ENCODE results near the gene CDC73. TPM values are rescaled to one million over a fixed set of nuclear protein-coding genes. Genes with fewer than 3 reads are reported as not detected.

The CDC73 gene
- total and polyA plus RNA-seq, 2 of the 13 experiments (the other 11 are each of a cell fraction or from before 2014, with no cell fraction given), result 20.2 to 26.3 TPM

DNA sequence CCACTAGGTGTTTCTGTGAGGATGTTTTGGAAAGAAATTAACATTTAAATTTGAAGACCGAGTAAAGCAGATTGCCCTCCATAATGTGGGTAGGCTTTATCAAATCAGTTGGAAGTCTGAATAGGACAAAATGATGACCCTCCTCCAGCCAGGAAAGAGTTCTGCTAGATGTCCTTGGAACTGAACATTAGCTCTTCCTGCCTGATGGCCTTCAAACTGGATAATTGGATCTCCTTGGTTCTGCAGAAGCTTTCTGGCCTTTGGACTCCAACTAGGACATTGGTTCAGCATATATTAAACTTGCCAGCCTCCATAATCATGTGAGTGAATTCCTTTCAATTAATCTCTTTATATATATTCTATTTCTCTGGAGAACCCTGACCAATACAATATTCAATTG is 12.2 kb upstream of the CDC73 start (continued):
- TF ChIP-seq, protein P1, sequence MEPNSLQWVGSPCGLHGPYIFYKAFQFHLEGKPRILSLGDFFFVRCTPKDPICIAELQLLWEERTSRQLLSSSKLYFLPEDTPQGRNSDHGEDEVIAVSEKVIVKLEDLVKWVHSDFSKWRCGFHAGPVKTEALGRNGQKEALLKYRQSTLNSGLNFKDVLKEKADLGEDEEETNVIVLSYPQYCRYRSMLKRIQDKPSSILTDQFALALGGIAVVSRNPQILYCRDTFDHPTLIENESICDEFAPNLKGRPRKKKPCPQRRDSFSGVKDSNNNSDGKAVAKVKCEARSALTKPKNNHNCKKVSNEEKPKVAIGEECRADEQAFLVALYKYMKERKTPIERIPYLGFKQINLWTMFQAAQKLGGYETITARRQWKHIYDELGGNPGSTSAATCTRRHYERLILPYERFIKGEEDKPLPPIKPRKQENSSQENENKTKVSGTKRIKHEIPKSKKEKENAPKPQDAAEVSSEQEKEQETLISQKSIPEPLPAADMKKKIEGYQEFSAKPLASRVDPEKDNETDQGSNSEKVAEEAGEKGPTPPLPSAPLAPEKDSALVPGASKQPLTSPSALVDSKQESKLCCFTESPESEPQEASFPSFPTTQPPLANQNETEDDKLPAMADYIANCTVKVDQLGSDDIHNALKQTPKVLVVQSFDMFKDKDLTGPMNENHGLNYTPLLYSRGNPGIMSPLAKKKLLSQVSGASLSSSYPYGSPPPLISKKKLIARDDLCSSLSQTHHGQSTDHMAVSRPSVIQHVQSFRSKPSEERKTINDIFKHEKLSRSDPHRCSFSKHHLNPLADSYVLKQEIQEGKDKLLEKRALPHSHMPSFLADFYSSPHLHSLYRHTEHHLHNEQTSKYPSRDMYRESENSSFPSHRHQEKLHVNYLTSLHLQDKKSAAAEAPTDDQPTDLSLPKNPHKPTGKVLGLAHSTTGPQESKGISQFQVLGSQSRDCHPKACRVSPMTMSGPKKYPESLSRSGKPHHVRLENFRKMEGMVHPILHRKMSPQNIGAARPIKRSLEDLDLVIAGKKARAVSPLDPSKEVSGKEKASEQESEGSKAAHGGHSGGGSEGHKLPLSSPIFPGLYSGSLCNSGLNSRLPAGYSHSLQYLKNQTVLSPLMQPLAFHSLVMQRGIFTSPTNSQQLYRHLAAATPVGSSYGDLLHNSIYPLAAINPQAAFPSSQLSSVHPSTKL (CRISPR knock-in tag; IDR thresholded peaks at IDR 0.05), result peak; percentile 71
- TF ChIP-seq DMAP1 (CRISPR knock-in tag; IDR thresholded peaks at IDR 0.05) (no peak), ETV5 (CRISPR knock-in tag; IDR thresholded peaks at IDR 0.05; ENCODE audit: borderline replicate concordance) (peak; percentile 59; the same call in 1 of the 2 replicates), EHMT2 (IDR thresholded peaks at IDR 0.05; ENCODE audit: borderline replicate concordance, low read depth, low read length) (0 out of 2 replicates have a peak, but pooled peaks have one; percentile 46), ZNF644 (CRISPR knock-in tag; IDR thresholded peaks at IDR 0.05; ENCODE audit: low read depth) (peak; percentile 84; the same call in 1 of the 2 replicates), GPBP1L1 (CRISPR knock-in tag; IDR thresholded peaks at IDR 0.05) (no peak), ZMYM3 (CRISPR knock-in tag; IDR thresholded peaks at IDR 0.05) (no peak), KDM4B (CRISPR knock-in tag; IDR thresholded peaks at IDR 0.05) (no peak), ZNF335 (CRISPR knock-in tag; IDR thresholded peaks at IDR 0.05) (peak; percentile 57; the same call in 1 of the 2 replicates), ISL2 (CRISPR knock-in tag; IDR thresholded peaks at IDR 0.05) (0 out of 2 replicates have a peak, but pooled peaks have one; percentile 36), SOX13 (IDR thresholded peaks at IDR 0.05) (peak; percentile 49; the same call in 1 of the 2 replicates), SOX13 (CRISPR knock-in tag; conservative IDR thresholded peaks at IDR 0.05 in 1 of 2, IDR thresholded peaks at IDR 0.05 in 1 of 2) (peak in 1 of 2 experiments; percentile 90; a peak in 2 of 4 replicates), RXRA (CRISPR knock-in tag; IDR thresholded peaks at IDR 0.05) (no peak), RXRB (CRISPR knock-in tag; IDR thresholded peaks at IDR 0.05; ENCODE audit: borderline replicate concordance) (peak; percentile 19; the same call in 1 of the 2 replicates), ZNF557 (CRISPR knock-in tag; IDR thresholded peaks at IDR 0.05) (no peak), SAP130 (CRISPR knock-in tag; IDR thresholded peaks at IDR 0.05; ENCODE audit: low read depth) (peak; percentile 44; the same call in 1 of the 2 replicates), ZNF652 (CRISPR knock-in tag; IDR thresholded peaks at IDR 0.05; ENCODE audit: borderline replicate concordance, low read depth) (peak; percentile 53; the same call in 1 of the 2 replicates), ZNF331 (CRISPR knock-in tag; IDR thresholded peaks at IDR 0.05) (no peak), NCOR1 (IDR thresholded peaks at IDR 0.05; ENCODE audit: borderline replicate concordance, low read length) (peak; percentile 37; the same call in 1 of the 2 replicates), ELK4 (CRISPR knock-in tag; IDR thresholded peaks at IDR 0.05; ENCODE audit: borderline replicate concordance) (no peak), ZNF543 (CRISPR knock-in tag; IDR thresholded peaks at IDR 0.05) (no peak), HDAC2 (CRISPR knock-in tag; IDR thresholded peaks at IDR 0.05) (peak; percentile 34; the same call in 1 of the 2 replicates), HNF4A (CRISPR knock-in tag; IDR thresholded peaks at IDR 0.05) (peak; percentile 87)
- TF ChIP-seq, protein P2, sequence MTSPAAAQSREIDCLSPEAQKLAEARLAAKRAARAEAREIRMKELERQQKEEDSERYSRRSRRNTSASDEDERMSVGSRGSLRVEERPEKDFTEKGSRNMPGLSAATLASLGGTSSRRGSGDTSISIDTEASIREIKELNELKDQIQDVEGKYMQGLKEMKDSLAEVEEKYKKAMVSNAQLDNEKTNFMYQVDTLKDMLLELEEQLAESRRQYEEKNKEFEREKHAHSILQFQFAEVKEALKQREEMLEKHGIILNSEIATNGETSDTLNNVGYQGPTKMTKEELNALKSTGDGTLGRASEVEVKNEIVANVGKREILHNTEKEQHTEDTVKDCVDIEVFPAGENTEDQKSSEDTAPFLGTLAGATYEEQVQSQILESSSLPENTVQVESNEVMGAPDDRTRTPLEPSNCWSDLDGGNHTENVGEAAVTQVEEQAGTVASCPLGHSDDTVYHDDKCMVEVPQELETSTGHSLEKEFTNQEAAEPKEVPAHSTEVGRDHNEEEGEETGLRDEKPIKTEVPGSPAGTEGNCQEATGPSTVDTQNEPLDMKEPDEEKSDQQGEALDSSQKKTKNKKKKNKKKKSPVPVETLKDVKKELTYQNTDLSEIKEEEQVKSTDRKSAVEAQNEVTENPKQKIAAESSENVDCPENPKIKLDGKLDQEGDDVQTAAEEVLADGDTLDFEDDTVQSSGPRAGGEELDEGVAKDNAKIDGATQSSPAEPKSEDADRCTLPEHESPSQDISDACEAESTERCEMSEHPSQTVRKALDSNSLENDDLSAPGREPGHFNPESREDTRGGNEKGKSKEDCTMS (CRISPR knock-in tag; conservative IDR thresholded peaks at IDR 0.05), result no peak

Data from HepG2 (cell line).